LNCAP (cell line): ENCODE measurements around the gene FUT8.

Experiments
- CTCF ChIP-seq: fragments of 450-650 bp; IDR thresholded peaks from 2 replicates; pipeline ENCODE4 v1.5.1; 2017; ENCODE audit warnings: mild to moderate bottlenecking

Gene FUT8

DNA sequence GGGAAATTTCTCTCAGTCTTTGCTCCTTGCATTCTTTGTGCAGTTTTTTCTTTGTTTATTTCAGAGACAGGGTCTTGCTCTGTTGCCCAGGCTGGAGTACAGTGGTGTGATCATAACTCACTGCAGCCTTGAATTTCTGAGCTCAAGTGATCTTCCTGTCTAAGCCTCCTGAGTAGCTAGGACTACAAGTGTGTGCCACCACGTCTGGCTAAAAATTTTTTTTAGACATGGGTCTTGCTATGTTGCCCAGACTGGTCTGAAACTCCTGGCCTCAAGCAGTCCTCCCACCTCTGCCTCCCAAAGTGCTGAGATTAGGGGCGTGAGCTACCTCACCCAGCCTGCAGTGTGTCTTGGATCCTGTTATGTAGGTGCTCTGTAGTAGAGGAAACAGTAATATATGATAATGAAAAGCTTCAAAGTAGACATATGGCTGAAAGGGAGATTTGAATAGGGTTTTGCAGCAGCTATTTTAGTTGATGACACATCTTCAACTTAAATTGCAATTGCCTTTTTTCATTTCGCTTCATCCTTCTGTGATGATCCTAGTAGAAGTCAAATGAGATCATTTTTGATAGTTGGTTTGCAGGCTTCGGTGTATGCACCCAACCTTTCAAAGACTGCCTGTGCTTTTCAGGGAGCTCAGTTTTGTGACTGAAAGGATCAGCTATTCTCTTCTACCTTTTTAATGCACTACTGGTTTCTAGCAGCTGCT, 75.4 kb downstream of the FUT8 start:
- no peak for TF ChIP-seq CTCF

DNA sequence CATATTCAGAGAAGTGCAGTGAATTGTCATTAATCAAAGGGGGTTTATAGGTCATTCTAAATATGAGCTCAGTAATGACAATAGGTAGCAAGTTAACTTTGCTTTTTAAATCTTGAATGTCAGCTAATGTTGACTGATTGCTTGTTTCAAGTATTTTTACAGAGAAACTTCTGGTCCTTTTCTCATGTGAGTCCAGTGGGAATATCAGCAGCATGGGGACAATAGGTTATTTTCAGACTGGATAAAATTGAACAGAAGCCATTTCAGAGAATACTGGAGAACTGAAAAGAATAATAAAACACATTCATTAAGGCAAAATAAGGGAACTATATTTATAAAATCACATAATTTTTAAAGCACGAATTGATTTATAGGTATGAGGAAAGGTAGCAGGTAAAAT, 78.7 kb downstream of the FUT8 start:
- TF ChIP-seq CTCF = no peak

- no peak for TF ChIP-seq CTCF
Observed at GRCh38 chr14:65492266-65492665, 79.7 kb downstream of the FUT8 start.

- no peak for TF ChIP-seq CTCF
Observed at GRCh38 chr14:65495196-65495595, 82.7 kb downstream of the FUT8 start.

DNA sequence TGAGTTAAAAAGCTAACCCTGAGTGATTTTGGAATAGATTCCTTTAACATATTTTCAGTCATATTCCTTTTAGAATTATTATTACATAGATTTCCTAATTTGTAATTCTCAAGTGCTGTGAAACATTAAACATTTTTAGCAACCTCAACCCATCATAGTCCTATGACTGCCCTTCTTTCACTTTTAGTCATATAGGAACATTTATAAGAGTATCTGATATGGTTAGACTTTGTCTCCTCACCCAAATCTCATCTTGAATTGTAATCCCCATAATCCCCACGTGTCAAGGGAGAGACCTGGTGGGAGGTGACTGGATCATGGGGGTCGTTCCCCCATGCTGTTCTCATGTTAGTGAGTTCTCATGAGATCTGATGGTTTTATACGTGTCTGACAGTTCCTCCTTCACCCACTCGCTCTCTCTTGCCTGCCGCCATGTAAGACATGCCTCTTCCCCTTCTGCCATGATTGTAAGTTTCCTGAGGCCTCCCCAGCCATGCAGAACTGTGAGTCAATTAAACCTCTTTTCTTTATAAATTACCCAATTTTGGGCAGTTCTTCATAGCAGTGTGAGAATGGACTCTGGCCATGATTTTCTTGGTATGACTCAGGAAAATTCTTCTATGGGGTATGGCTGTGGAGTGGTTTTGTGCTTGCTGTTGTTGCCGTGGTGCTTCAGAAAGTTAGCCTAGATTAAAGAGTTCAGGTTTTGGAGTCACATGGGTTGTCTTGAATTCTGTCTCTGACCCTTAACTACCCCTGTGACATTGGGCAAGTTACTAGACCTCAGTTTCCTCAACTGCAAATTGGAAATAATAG, 83.9 kb downstream of the FUT8 start:
- no peak for TF ChIP-seq CTCF

DNA sequence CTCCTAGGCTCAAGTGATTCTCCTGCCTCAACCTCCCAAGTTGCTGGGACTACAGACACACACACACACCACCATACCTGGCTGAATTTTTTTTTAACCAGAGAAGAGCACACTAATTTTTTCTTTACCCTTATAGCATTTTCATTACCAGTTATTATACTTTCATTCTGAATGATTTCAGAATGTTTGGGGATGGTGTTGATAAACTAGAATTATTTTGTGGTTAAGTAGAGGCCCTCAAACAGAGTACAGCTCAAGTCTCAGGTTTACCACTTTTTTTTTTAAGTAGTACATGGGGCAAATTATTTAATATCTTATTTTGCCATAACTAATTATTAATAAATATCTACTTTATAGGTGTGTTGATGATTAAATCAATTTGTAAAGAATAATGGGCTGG, 86.6 kb downstream of the FUT8 start:
- TF ChIP-seq CTCF = no peak

GRCh38 chr14:65500075-65500474, 87.5 kb downstream of the FUT8 start:
- TF ChIP-seq CTCF = no peak
